T1000 (cell line): ENCODE results near the gene ZNF236.
"Not testable (repeated sequence)": the region's sequence is repeated elsewhere in the genome, so short reads cannot be mapped to it uniquely, and the experiment has no call there.

Source experiments
- DNase-seq: peaks from one replicate; lab custom pipeline; 2025; ENCODE audit warnings: mixed read lengths; lab: John Stamatoyannopoulos, UW

Gene ZNF236

GRCh38 chr18:76908277-76908676 is 85.9 kb downstream of the ZNF236 start:
- no peak for DNase-seq

GRCh38 chr18:76909439-76909838 is 87.1 kb downstream of the ZNF236 start:
- no peak for DNase-seq

GRCh38 chr18:76911440-76911839 is 89.1 kb downstream of the ZNF236 start:
- no peak for DNase-seq

GRCh38 chr18:76913583-76913982 is 91.2 kb downstream of the ZNF236 start:
- DNase-seq: no peak

GRCh38 chr18:76914314-76914713 is 92.0 kb downstream of the ZNF236 start:
- DNase-seq: no peak

- no peak for DNase-seq
These were observed 92.4 kb downstream of the ZNF236 start for GRCh38 chr18:76914796-76915195.

GRCh38 chr18:76915456-76915855 is 93.1 kb downstream of the ZNF236 start:
- DNase-seq: no peak

- no peak for DNase-seq
These were observed 98.6 kb downstream of the ZNF236 start for GRCh38 chr18:76920974-76921373.

GRCh38 chr18:76922107-76922506 is 99.8 kb downstream of the ZNF236 start:
- no peak for DNase-seq

GRCh38 chr18:76923485-76924085 is 101.2 kb downstream of the ZNF236 start:
- DNase-seq: no peak

GRCh38 chr18:76925501-76925900 is 103.1 kb downstream of the ZNF236 start:
- no peak for DNase-seq

GRCh38 chr18:76927223-76927725 is 104.9 kb downstream of the ZNF236 start:
- no peak for DNase-seq

- no peak for DNase-seq
These were observed 106.0 kb downstream of the ZNF236 start for GRCh38 chr18:76928179-76928868.

- no peak for DNase-seq
These were observed 108.8 kb downstream of the ZNF236 start for GRCh38 chr18:76931171-76931570.

GRCh38 chr18:76932026-76932819 is 109.9 kb downstream of the ZNF236 start:
- no peak for DNase-seq

- DNase-seq: no peak
These were observed 113.5 kb downstream of the ZNF236 start for GRCh38 chr18:76935722-76936337.

- DNase-seq: no peak
These were observed 114.5 kb downstream of the ZNF236 start for GRCh38 chr18:76936877-76937276.

GRCh38 chr18:76937597-76937996 is 115.2 kb downstream of the ZNF236 start:
- DNase-seq: no peak

- DNase-seq: no peak
These were observed 116.3 kb downstream of the ZNF236 start for GRCh38 chr18:76938619-76939018.

- no peak for DNase-seq
These were observed 118.9 kb downstream of the ZNF236 start for GRCh38 chr18:76941284-76941683.

- DNase-seq: no peak
These were observed 121.4 kb downstream of the ZNF236 start for GRCh38 chr18:76943542-76944339.

- not testable (repeated sequence) for DNase-seq
These were observed 122.0 kb downstream of the ZNF236 start for GRCh38 chr18:76944346-76944745.
